OCI-LY7 (cell line): ENCODE measurements around the gene KSR1. TPM values are rescaled to one million over a fixed set of nuclear protein-coding genes. Genes with fewer than 3 reads are reported as not detected.

Experiments
- BruUV-seq: library from RNA; stranded (reverse); fragments of 400-500 nt; replicated peaks from 2 replicates; lab custom pipeline; 2021; lab: Mats Ljungman, UMichigan
- CTCF ChIA-PET: fragments of 300-600 bp; sonication (Branson Sonifier 250); formaldehyde crosslinking; loops from one replicate; lab custom pipeline; 2022; ENCODE audit warnings: antibody characterized with exemption; ENCODE audit not compliant: unreplicated experiment; lab: Charles Lee
- POLR2A ChIA-PET: fragments of 300-600 bp; sonication (Branson Sonifier 250); formaldehyde crosslinking; loops from one replicate; lab custom pipeline; 2022; ENCODE audit warnings: antibody characterized with exemption; lab: Charles Lee
- DNase-seq: peaks from one replicate; pipeline ENCODE4 v3.0.0-alpha.2; 2015; ENCODE audit warnings: low spot score
- H2AFZ ChIP-seq: fragments of 200-600 bp; sonication (generic), shearing (Covaris generic); 2 replicates; pipeline ENCODE4 v1.6.1; 2014; ENCODE audit warnings: mild to moderate bottlenecking, antibody characterized with exemption, low read length, moderate library complexity
- H3K27ac ChIP-seq: fragments of 200-600 bp; sonication (generic); 2 replicates; pipeline ENCODE4 v1.5.1; 2014; ENCODE audit warnings: mixed run types, low read depth, mild to moderate bottlenecking, moderate library complexity, low read length, inconsistent platforms; ENCODE audit not compliant: poor library complexity, severe bottlenecking
- H3K36me3 ChIP-seq: fragments of 200-600 bp; sonication (generic); 2 replicates; pipeline ENCODE4 v1.6.1; 2014; ENCODE audit warnings: mild to moderate bottlenecking, antibody characterized with exemption, low read length, moderate library complexity, mixed read lengths; ENCODE audit not compliant: insufficient read depth
- H3K4me1 ChIP-seq: fragments of 200-600 bp; sonication (generic); 2 replicates; pipeline ENCODE4 v1.5.1; 2014; ENCODE audit warnings: mild to moderate bottlenecking, low read length; ENCODE audit not compliant: insufficient read depth, poor library complexity, severe bottlenecking
- H3K4me2 ChIP-seq: fragments of 200-600 bp; sonication (generic); 2 replicates; pipeline ENCODE4 v1.6.1; 2014; ENCODE audit warnings: mild to moderate bottlenecking, low read length
- H3K4me3 ChIP-seq: fragments of 200-600 bp; sonication (generic); 2 replicates; pipeline ENCODE4 v1.5.1; 2014; ENCODE audit warnings: mild to moderate bottlenecking, low read depth, low read length; ENCODE audit not compliant: poor library complexity, severe bottlenecking
- H3K79me2 ChIP-seq: fragments of 200-600 bp; sonication (generic); 2 replicates; pipeline ENCODE4 v1.6.1; 2016; ENCODE audit warnings: low read depth, mild to moderate bottlenecking, low read length, moderate library complexity, mixed read lengths; ENCODE audit not compliant: insufficient read depth
- H3K9me2 ChIP-seq: fragments of 200-600 bp; sonication (generic); 2 replicates; pipeline ENCODE4 v1.6.1; 2016; ENCODE audit warnings: mild to moderate bottlenecking, low read length, mixed read lengths; ENCODE audit not compliant: insufficient read depth
- H3K9me3 ChIP-seq: fragments of 200-600 bp; sonication (generic); 2 replicates; pipeline ENCODE4 v1.6.1; 2014; ENCODE audit warnings: mild to moderate bottlenecking, mixed run types, low read length, mixed read lengths
- H4K20me1 ChIP-seq: fragments of 200-600 bp; sonication (generic); 2 replicates; pipeline ENCODE4 v1.6.1; 2014; ENCODE audit warnings: mild to moderate bottlenecking, antibody characterized with exemption, low read length, moderate library complexity, mixed read lengths; ENCODE audit not compliant: insufficient read depth
- CTCF ChIP-seq: fragments of 200-600 bp; sonication (generic); conservative IDR thresholded peaks from 2 replicates; pipeline ENCODE4 v1.5.1; 2014; ENCODE audit warnings: mild to moderate bottlenecking, antibody characterized with exemption, low read length, moderate library complexity, mixed read lengths
- EZH2phosphoT487 ChIP-seq: fragments of 200-600 bp; sonication (generic); IDR thresholded peaks from 2 replicates; pipeline ENCODE4 v1.6.1; 2018; ENCODE audit warnings: low read depth, borderline replicate concordance, mild to moderate bottlenecking, mixed run types, antibody characterized with exemption, low read length, moderate library complexity, mixed read lengths
- intact Hi-C: fragments of 100-400 bp; cut with micrococcal nuclease; formaldehyde crosslinking; loops from one replicate; pipeline ENCODE4 v1.10.0; 2022; ENCODE audit not compliant: unreplicated experiment
- total RNA-seq, 2 experiments: library from RNA; depleted of rRNA in 1 of 2; stranded (reverse); fragments of >200 nt in 1 of 2; shearing (Covaris generic) in 1 of 2; gene quantifications; 2 replicates each; pipeline ENCODE4 v1.2.3, GENCODE V29; 2014 to 2022

Gene KSR1
- total RNA-seq, 2 experiments from 2014 or later, result 2.2 to 4.1 TPM

GRCh38 chr17:27535178-27535928 is 79.1 kb downstream of the KSR1 start:
- no peak for TF ChIP-seq EZH2phosphoT487
- Histone ChIP-seq H3K36me3 (no peaks in the 10 kb centered on the region), H3K9me2 (no peaks in the 10 kb centered on the region), H2AFZ (no peak overlapping the region), H3K9me3 (no peaks in the 10 kb centered on the region), H3K79me2 (no peaks in the 10 kb centered on the region), H4K20me1 (no peaks in the 10 kb centered on the region), H3K4me3 (no peak overlapping the region), H3K4me2 (no peak overlapping the region), H3K27ac (no peak overlapping the region), H3K4me1 (no peaks in the 10 kb centered on the region)
- intact Hi-C loops, result no loop called here
- BruUV-seq, result no TSS peak
- ChIA-PET CTCF (interaction anchor here (0.5 kb wide), 1 partner anchor 270 kb away, joined by 3 read pairs; no protein-coding TSS in a partner anchor), POLR2A (no interaction called here)
- no peak for DNase-seq

GRCh38 chr17:27535975-27536374 is 79.7 kb downstream of the KSR1 start:
- no peak for DNase-seq
- Histone ChIP-seq H3K36me3 (no peaks in the 10 kb centered on the region), H3K9me3 (no peaks in the 10 kb centered on the region), H3K4me2 (no peak overlapping the region), H3K4me3 (no peak overlapping the region), H2AFZ (no peak overlapping the region), H3K4me1 (no peaks in the 10 kb centered on the region), H3K9me2 (no peaks in the 10 kb centered on the region), H4K20me1 (no peaks in the 10 kb centered on the region), H3K27ac (no peak overlapping the region), H3K79me2 (no peaks in the 10 kb centered on the region)
- ChIA-PET CTCF (no interaction called here), POLR2A (no interaction called here)
- TF ChIP-seq CTCF (no peak), EZH2phosphoT487 (no peak)
- intact Hi-C loops, result no loop called here
- BruUV-seq, result no TSS peak

GRCh38 chr17:27536781-27537180 is 80.5 kb downstream of the KSR1 start:
- ChIA-PET POLR2A (no interaction called here), CTCF (no interaction called here)
- no peaks in the 10 kb centered on the region for H3K79me2 ChIP-seq
- intact Hi-C loops, result no loop called here
- H3K4me1 ChIP-seq, result no peaks in the 10 kb centered on the region
- no peak for DNase-seq
- no peaks in the 10 kb centered on the region for H3K9me2 ChIP-seq
- H3K27ac ChIP-seq, result no peak overlapping the region
- BruUV-seq, result no TSS peak
- no peak overlapping the region for H3K4me2 ChIP-seq
- no peaks in the 10 kb centered on the region for H3K36me3 ChIP-seq
- no peaks in the 10 kb centered on the region for H4K20me1 ChIP-seq
- no peak overlapping the region for H2AFZ ChIP-seq
- TF ChIP-seq EZH2phosphoT487 (no peak), CTCF (no peak)
- H3K4me3 ChIP-seq, result no peak overlapping the region
- no peaks in the 10 kb centered on the region for H3K9me3 ChIP-seq
